ENCODE data around the gene DNAJC8.

Gene DNAJC8

GRCh38 chr1:28156821-28157220, 76.0 kb downstream of the DNAJC8 start:
- Histone ChIP-seq H3K27me3 (ENCODE audit: control insufficient read depth, insufficient read depth, low read length) (no peaks in the 10 kb centered on the region), H3K4me1 (ENCODE audit: control insufficient read depth, insufficient read depth, low read length) (no peaks in the 10 kb centered on the region), H3K4me3 (ENCODE audit: low read depth, low read length) (no peak overlapping the region), H3K9me3 (ENCODE audit: control insufficient read depth, insufficient read depth, low read length) (no peaks in the 10 kb centered on the region), H3K36me3 (ENCODE audit: control insufficient read depth, insufficient read depth, low read length) (no peaks in the 10 kb centered on the region), H3K9ac (ENCODE audit: low read depth, low read length) (no peak overlapping the region)

GRCh38 chr1:28155628-28156027, 77.2 kb downstream of the DNAJC8 start:
- Histone ChIP-seq H3K27me3 (ENCODE audit: control insufficient read depth, insufficient read depth, low read length) (no peaks in the 10 kb centered on the region), H3K4me1 (ENCODE audit: control insufficient read depth, insufficient read depth, low read length) (no peaks in the 10 kb centered on the region), H3K9ac (ENCODE audit: low read depth, low read length) (no peak overlapping the region), H3K36me3 (ENCODE audit: control insufficient read depth, insufficient read depth, low read length) (no peaks in the 10 kb centered on the region), H3K9me3 (ENCODE audit: control insufficient read depth, insufficient read depth, low read length) (no peaks in the 10 kb centered on the region), H3K4me3 (ENCODE audit: low read depth, low read length) (no peak overlapping the region)

- no peaks in the 10 kb centered on the region for H3K36me3 ChIP-seq (ENCODE audit: control insufficient read depth, insufficient read depth, low read length)
- no peaks in the 10 kb centered on the region for H3K27me3 ChIP-seq (ENCODE audit: control insufficient read depth, insufficient read depth, low read length)
- no peaks in the 10 kb centered on the region for H3K4me1 ChIP-seq (ENCODE audit: control insufficient read depth, insufficient read depth, low read length)
- no peak overlapping the region for H3K9ac ChIP-seq (ENCODE audit: low read depth, low read length)
- no peaks in the 10 kb centered on the region for H3K9me3 ChIP-seq (ENCODE audit: control insufficient read depth, insufficient read depth, low read length)
- no peak overlapping the region for H3K4me3 ChIP-seq (ENCODE audit: low read depth, low read length)
These were observed 78.7 kb downstream of the DNAJC8 start for GRCh38 chr1:28154078-28154594.

Measured in iPS-15b (cell line).